HEK293 (cell line): ENCODE measurements around the gene SORCS3.

Source experiments
- ZNF16 ChIP-seq: fragments of 450-650 bp; formaldehyde crosslinking; IDR thresholded peaks from 2 replicates; pipeline ENCODE4 v1.5.1; 2016; ENCODE audit warnings: low read depth, missing biosample characterization, missing genetic modification characterization
- TF ChIP-seq, protein P1 (sequence below): fragments of 450-650 bp; formaldehyde crosslinking; conservative IDR thresholded peaks from 2 replicates; pipeline ENCODE4 v1.5.1; 2016; ENCODE audit warnings: low read depth, missing biosample characterization, missing genetic modification characterization

DNA sequence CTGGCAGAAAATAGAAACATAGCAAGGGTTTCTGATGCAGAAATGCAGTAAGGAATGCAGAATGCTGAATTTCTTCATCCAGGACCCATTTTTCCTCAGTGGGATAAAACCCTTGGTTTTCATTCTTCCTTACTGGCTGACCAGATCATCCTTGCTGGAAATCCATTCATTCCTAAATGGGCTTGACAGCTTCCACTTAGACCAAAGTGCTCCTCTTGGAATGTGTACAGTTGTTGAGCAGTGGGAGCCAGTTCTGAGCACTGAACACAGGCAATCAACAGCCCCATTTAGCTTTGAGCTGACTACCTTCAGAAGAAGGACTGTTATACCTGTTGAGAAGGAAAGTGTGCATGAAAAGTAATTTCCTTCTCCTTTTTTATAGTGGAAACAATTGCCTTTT is 232.1 kb downstream of the SORCS3 start:
- TF ChIP-seq, protein P1, sequence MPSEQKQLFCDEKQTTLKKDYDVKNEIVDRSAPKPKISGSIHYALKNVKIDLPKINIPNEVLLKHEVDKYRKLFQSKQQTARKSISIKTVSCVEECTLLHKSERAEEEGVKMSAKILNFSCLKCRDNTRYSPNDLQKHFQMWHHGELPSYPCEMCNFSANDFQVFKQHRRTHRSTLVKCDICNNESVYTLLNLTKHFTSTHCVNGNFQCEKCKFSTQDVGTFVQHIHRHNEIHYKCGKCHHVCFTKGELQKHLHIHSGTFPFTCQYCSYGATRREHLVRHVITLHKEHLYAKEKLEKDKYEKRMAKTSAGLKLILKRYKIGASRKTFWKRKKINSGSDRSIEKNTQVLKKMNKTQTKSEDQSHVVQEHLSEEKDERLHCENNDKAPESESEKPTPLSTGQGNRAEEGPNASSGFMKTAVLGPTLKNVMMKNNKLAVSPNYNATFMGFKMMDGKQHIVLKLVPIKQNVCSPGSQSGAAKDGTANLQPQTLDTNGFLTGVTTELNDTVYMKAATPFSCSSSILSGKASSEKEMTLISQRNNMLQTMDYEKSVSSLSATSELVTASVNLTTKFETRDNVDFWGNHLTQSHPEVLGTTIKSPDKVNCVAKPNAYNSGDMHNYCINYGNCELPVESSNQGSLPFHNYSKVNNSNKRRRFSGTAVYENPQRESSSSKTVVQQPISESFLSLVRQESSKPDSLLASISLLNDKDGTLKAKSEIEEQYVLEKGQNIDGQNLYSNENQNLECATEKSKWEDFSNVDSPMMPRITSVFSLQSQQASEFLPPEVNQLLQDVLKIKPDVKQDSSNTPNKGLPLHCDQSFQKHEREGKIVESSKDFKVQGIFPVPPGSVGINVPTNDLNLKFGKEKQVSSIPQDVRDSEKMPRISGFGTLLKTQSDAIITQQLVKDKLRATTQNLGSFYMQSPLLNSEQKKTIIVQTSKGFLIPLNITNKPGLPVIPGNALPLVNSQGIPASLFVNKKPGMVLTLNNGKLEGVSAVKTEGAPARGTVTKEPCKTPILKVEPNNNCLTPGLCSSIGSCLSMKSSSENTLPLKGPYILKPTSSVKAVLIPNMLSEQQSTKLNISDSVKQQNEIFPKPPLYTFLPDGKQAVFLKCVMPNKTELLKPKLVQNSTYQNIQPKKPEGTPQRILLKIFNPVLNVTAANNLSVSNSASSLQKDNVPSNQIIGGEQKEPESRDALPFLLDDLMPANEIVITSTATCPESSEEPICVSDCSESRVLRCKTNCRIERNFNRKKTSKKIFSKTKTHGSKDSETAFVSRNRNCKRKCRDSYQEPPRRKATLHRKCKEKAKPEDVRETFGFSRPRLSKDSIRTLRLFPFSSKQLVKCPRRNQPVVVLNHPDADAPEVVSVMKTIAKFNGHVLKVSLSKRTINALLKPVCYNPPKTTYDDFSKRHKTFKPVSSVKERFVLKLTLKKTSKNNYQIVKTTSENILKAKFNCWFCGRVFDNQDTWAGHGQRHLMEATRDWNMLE (tag by site-specific recombination), result no peak
- TF ChIP-seq ZNF16, result no peak
